ENCODE data around the gene SPIN4.
"Not testable (repeated sequence)": the region's sequence is repeated elsewhere in the genome, so short reads cannot be mapped to it uniquely, and the experiment has no call there.

The SPIN4 gene

DNA sequence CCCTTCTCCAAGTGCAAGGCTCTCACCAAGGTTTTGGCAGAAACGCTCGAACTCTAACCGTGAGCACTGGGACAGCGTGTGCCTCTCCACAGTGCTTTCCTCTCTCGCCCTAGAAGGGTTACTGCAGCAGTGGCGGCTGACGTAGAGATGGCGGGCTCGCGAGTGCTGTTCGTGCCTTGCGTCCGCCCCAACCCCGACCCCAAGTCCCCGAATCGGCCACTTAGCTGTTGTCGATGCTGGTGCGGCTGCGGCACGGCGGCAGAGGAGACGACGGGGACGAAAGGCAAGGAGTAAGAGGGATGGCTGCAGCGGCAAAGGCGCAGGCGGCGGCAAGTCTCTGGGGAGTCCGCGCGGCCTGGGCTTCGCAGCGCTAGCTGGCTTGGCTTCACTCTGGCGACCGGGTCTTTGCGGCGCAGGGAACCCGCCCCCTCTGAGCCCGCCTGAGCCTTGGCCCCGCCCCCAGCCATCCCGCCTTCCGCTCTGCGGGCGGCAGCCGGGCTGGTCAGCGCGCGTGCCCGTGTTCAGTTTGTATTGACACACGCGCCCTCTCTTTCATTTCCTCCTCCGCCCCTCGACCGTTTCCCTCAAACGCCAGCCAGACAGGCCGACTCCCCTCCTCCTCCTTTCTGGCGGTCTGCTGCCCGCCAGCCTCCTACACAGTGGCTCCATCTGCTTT lies at the start of gene SPIN4:
Gene SPIN4, minus strand, starts transcription at position 392 of the 676 bp plus-strand sequence. CDS start 513 bp downstream, outside the sequence.
- H3K9me3 Mint-ChIP-seq, result no peaks in the 10 kb centered on the region
- peaks cover 6% of the 10 kb centered on the region for H3K27me3 Mint-ChIP-seq
- DNase-seq, result peak; percentile 74
- peak within 1 kb of the TSS; percentile 94 for H3K4me3 Mint-ChIP-seq
- peaks cover 6% of the 10 kb centered on the region for H3K36me3 Mint-ChIP-seq
- CTCF ChIA-PET, result no interaction called here
- H3K4me1 Mint-ChIP-seq, result peaks cover 16% of the 10 kb centered on the region
- H3K27ac Mint-ChIP-seq, result peak within 1 kb of the TSS; percentile 83

DNA sequence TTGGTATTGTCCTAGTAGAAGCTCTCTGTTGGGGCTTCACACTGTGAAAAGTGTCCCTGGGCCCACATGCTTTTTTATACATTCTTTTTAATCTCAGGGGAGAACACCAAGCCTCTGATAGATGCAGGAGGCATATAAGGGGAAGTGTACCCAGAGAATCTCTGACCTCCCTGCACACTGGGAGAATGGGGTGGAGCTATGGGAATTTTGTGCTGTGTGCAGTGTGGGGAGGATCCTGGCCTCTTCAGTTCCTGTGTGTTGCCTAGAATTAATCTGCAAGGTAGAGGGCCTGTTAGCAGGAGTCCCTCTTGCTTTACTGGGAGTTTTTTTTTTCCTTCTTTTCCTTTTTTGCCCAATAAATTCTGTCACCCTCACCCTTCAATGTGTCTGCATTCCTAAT lies 49.2 kb upstream of the SPIN4 start:
- no peak for DNase-seq
- Mint-ChIP-seq H3K27me3 (no peaks in the 10 kb centered on the region), H3K4me3 (no peak overlapping the region), H3K36me3 (no peaks in the 10 kb centered on the region), H3K27ac (no peak overlapping the region), H3K4me1 (no peaks in the 10 kb centered on the region), H3K9me3 (no peaks in the 10 kb centered on the region)
- CTCF ChIA-PET, result no interaction called here

DNA sequence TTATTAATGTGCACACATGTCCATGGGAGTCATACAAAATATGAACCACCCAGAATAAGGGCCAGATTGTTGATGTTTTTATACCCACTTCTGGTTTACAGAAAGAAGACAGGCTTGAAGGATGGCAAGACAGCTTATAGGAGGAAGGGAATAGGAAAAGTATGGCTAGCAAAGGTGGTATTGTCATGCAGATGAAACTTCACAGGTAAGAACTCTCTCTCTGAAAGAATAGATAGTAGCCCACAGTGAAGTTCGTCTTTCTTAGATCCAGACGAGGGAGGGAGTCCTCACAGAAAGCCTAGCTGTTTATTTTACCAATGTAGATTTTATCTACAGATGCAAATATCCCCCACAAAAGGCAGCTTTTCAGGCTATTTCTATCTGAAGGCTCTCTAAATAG lies 43.7 kb upstream of the SPIN4 start:
- CTCF ChIA-PET, result no interaction called here
- Mint-ChIP-seq H3K27ac (no peak overlapping the region), H3K36me3 (no peaks in the 10 kb centered on the region), H3K27me3 (no peaks in the 10 kb centered on the region), H3K4me1 (no peaks in the 10 kb centered on the region), H3K9me3 (no peaks in the 10 kb centered on the region), H3K4me3 (no peak overlapping the region)
- DNase-seq, result no peak

DNA sequence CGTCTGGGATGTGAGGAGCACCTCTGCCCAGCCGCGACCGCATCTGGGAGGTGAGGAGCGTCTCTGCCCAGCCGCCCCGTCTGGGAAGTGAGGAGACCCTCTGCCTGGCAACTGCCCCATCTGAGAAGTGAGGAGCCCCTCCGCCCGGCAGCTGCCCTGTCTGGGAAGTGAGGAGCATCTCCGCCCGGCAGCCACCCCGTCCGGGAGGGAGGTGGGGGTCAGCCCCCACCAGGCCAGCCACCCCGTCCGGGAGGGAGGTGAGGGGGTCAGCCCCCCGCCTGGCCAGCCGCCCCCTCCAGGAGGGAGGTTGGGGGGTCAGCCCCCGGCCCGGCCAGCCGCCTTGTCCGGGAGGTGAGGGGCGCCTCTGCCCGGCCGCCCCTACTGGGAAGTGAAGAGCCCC lies 42.0 kb upstream of the SPIN4 start:
- H3K27ac Mint-ChIP-seq, H3K27me3 Mint-ChIP-seq, H3K36me3 Mint-ChIP-seq, H3K4me3 Mint-ChIP-seq, H3K9me3 Mint-ChIP-seq, DNase-seq, H3K4me1 Mint-ChIP-seq, CTCF ChIA-PET: not testable (repeated sequence)

DNA sequence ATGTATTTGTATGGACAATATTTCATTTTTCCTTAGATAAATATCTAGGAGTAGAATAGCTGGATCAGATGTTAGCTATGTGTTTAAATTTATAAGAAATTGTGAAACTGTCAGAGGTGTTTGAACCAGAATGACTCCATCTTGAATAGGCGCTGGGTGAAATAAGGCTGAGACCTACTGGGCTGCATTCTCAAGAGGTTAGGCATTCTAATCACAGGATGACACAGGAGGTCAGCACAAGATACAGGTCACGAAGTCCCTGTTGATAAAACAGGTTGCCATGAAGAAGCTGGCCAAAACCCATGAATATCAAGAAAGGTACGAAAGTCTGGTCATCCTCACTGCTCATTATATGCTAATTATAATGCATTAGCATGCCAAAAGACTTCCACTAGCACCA lies 36.3 kb upstream of the SPIN4 start:
- H3K27me3 Mint-ChIP-seq, result no peaks in the 10 kb centered on the region
- no peaks in the 10 kb centered on the region for H3K9me3 Mint-ChIP-seq
- no peak for DNase-seq
- no peak overlapping the region for H3K27ac Mint-ChIP-seq
- no peaks in the 10 kb centered on the region for H3K4me1 Mint-ChIP-seq
- no peak overlapping the region for H3K4me3 Mint-ChIP-seq
- CTCF ChIA-PET, result no interaction called here
- no peaks in the 10 kb centered on the region for H3K36me3 Mint-ChIP-seq

DNA sequence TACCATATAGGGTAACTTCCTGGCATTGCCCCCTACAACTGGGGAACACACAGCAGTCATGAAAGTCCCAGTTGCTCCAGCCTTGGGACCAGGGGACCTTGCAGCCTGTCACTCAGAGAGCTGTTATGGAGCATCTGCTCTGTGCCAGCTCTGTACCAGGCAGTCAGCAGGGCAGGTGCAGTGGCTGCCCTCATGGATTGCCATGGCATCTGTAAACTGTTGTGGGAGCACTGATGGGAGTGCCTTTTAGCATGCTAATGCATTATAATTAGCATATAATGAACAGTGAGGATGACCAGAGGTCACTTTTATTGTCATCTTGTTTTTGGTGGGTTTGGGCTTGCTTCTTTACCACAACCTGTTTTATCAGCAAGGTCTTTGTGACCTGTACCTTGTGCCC lies 33.1 kb upstream of the SPIN4 start:
- H3K9me3 Mint-ChIP-seq, H3K27me3 Mint-ChIP-seq, H3K27ac Mint-ChIP-seq, H3K4me1 Mint-ChIP-seq, H3K4me3 Mint-ChIP-seq, H3K36me3 Mint-ChIP-seq, DNase-seq, CTCF ChIA-PET: not testable (repeated sequence)

DNA sequence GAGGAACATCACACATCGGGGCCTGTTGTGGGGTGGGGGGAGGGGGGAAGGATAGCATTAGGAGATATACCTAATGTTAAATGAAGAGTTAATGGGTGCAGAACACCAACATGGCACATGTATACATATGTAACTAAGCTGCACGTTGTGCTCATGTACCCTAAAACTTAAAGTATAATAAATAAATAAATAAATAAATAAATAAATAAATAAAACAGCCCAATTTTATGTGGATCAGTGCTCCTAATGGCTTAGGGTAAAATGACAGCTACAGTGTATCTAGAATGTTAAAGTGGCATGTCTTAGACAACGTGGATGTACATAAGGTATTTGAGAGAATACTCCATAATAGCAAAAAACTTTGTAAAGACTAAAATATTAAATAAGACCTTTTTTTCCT lies 21.9 kb upstream of the SPIN4 start:
- H3K9me3 Mint-ChIP-seq, H3K4me1 Mint-ChIP-seq, H3K27me3 Mint-ChIP-seq, CTCF ChIA-PET, H3K4me3 Mint-ChIP-seq, H3K36me3 Mint-ChIP-seq, DNase-seq, H3K27ac Mint-ChIP-seq: not testable (repeated sequence)

DNA sequence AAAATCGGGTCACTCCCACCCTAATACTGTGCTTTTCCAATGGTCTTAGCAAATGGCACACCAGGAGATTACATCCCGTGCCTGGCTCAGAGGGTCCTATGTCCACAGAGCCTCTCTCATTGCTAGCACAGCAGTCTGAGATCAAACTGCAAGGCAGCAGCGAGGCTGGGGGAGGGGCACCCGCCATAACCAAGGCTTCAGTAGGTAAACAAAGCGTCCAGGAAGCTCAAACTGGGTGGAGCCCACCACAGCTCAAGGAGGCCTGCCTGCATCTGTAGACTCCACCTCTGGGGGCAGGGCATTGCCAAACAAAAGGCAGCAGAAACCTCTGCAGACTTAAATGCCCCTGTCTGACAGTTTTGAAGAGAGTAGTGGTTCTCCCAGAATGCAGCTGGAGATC lies 16.6 kb upstream of the SPIN4 start:
- H3K27me3 Mint-ChIP-seq, H3K4me3 Mint-ChIP-seq, H3K36me3 Mint-ChIP-seq, H3K27ac Mint-ChIP-seq, H3K4me1 Mint-ChIP-seq, DNase-seq, CTCF ChIA-PET: not testable (repeated sequence)
- H3K9me3 Mint-ChIP-seq, result peaks cover 20% of the 10 kb centered on the region

DNA sequence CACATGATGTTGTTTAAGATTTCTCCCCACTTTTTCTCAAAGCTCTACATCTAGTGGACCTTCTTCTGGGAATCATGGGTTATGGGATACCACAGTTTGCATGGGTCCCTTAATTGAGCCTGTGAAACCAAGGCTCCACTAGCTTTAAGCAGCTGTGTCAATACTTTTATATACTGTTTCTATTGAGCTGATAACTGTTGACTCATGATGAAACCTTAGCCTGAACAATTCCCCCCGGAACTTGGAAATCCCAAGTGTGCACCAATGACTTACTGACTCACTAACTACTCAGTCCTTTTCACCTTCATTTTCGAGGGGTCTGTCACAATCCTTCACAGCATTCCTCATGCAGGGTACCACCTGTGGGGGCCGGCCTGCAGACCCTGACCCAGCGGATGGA lies 12.7 kb upstream of the SPIN4 start:
- no peaks in the 10 kb centered on the region for H3K36me3 Mint-ChIP-seq
- no peaks in the 10 kb centered on the region for H3K27me3 Mint-ChIP-seq
- no peak overlapping the region for H3K27ac Mint-ChIP-seq
- no peaks in the 10 kb centered on the region for H3K4me1 Mint-ChIP-seq
- peaks cover 19% of the 10 kb centered on the region for H3K9me3 Mint-ChIP-seq
- CTCF ChIA-PET, result no interaction called here
- no peak overlapping the region for H3K4me3 Mint-ChIP-seq
- no peak for DNase-seq

DNA sequence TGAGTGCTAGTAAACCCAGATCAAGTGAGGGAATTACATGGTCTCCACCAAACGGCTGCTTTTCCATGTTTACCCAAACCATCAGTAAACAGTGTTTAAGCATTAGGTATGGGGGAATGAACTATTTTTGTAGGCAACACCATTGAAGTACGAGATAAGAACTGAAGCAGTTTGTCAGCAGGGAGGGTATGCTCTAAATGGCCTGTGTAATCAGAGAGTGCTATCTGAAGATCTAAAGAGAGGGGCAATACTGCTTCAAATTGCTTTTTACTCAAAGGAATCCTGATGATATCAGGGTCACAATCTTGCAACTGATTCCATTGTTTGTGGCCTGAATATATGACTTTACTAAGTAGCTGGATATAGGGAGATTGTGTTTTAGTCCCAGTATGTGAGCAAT lies 10.4 kb upstream of the SPIN4 start:
- Mint-ChIP-seq H3K27me3 (no peaks in the 10 kb centered on the region), H3K27ac (no peak overlapping the region), H3K36me3 (no peaks in the 10 kb centered on the region), H3K4me1 (no peaks in the 10 kb centered on the region), H3K9me3 (peaks cover 14% of the 10 kb centered on the region), H3K4me3 (no peak overlapping the region)
- no peak for DNase-seq
- CTCF ChIA-PET, result no interaction called here

DNA sequence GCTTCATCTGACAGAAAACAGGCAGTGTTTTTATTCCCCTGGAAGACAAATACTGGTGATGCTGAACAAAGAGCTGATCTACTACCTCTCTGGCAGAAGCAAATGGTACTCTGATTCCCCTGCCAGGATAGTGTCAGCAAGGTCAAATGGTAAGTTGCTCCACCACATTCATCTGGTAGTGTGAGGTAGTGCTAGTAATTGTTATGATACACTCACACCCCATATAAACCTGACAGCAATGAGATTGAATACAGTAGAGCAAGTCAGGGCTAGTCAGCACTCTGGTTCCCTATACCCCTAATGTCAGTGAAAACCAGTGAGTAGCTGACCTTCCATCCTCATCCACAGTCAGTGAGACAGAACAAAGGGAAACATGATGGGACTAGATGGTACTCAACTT lies 3.4 kb upstream of the SPIN4 start:
- peaks cover 4% of the 10 kb centered on the region for H3K36me3 Mint-ChIP-seq
- no peak overlapping the region for H3K27ac Mint-ChIP-seq
- CTCF ChIA-PET, result no interaction called here
- H3K9me3 Mint-ChIP-seq, result no peaks in the 10 kb centered on the region
- no peak overlapping the region for H3K4me3 Mint-ChIP-seq
- H3K27me3 Mint-ChIP-seq, result peaks cover 6% of the 10 kb centered on the region
- no peak for DNase-seq
- H3K4me1 Mint-ChIP-seq, result peaks cover 9% of the 10 kb centered on the region

DNA sequence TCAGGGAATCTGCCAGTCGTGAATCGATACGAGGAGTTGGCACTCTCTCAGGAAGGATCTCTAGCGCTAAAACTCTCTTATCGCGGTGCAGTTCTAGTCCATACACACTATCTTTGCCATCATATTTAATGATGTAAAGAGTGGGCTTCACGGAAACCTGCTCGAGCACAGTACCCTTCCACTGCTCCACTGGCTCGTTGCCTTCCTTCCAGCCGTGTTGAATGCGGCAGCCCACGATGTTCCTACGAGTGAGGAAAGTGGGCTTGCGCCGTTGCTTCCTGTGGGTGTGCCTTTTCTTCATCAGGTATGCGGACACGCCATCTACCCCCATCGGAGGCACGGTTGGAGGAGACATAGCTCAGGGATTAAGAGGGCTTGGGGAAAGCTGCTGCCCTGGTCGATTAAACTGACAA lies 661 bp downstream of the SPIN4 start:
- peak overlapping the region; percentile 94 for H3K4me3 Mint-ChIP-seq
- H3K9me3 Mint-ChIP-seq, result no peaks in the 10 kb centered on the region
- H3K36me3 Mint-ChIP-seq, result peaks cover 6% of the 10 kb centered on the region
- peak overlapping the region; percentile 83 for H3K27ac Mint-ChIP-seq
- peak; percentile 41 for DNase-seq
- H3K27me3 Mint-ChIP-seq, result peaks cover 6% of the 10 kb centered on the region
- H3K4me1 Mint-ChIP-seq, result peaks cover 16% of the 10 kb centered on the region
- CTCF ChIA-PET, result no interaction called here

DNA sequence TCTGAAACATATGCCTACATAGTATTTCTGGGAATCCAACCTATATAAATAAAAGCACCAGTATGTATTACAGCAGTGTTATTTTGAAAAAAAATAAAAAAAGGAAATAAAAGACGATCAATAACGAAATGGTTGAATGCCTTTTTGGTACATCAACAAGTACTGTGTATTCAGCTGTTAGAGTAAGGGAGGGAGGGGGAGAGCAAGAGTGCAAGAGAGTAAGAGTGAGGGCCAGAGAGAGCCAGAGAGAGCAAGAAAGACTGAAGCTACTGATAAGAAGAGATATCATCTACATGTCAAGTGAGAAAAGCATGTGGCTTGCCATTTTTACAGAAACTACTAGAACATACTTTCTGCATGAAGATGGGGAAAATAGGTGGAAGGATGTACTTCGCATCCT lies 1.8 kb downstream of the SPIN4 start:
- Mint-ChIP-seq H3K27ac (peak overlapping the region; percentile 45), H3K36me3 (peaks cover 6% of the 10 kb centered on the region), H3K9me3 (no peaks in the 10 kb centered on the region), H3K27me3 (peaks cover 6% of the 10 kb centered on the region), H3K4me3 (peak overlapping the region; percentile 94), H3K4me1 (peaks cover 16% of the 10 kb centered on the region)
- DNase-seq, result no peak
- CTCF ChIA-PET, result no interaction called here

DNA sequence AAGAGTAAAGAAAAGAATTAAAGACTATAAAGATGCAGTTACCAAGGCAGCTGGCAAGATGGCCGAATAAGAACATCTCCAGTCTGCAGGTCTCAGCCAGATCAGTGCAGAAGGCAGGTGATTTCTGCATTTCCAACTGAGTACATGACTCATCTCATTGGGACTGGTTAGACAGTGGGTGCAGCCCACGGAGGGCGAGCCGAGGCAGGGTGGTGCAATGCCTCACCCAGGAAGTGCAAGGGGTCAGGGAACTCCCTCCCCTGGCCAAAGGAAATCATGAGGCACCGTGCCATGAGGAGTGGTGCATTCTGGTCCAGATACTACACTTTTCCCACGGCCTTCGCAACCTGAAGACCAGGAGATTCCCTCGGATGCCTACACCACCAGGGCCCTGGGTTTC lies 20.5 kb downstream of the SPIN4 start:
- H3K4me3 Mint-ChIP-seq, result no peak overlapping the region
- H3K27ac Mint-ChIP-seq, result no peak overlapping the region
- CTCF ChIA-PET, result no interaction called here
- H3K27me3 Mint-ChIP-seq, result no peaks in the 10 kb centered on the region
- H3K9me3 Mint-ChIP-seq, result no peaks in the 10 kb centered on the region
- H3K36me3 Mint-ChIP-seq, result no peaks in the 10 kb centered on the region
- no peaks in the 10 kb centered on the region for H3K4me1 Mint-ChIP-seq
- no peak for DNase-seq

DNA sequence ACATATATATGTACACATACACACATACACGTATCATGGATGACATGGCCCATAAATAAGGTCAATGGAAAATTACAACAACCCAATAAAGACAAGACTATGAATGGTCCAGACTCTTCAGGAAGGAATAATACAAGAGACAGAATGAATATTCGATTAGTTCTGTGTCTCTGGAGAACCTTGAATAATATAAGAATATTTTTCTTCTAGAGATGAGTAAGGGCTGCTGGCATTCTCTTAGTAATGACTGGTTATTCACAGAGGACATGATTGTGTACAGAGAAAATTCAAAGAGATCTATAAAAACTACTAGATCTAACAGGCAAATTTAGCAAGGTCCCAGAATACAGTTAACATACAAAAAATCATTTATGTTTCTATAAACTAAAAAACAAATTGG lies 23.3 kb downstream of the SPIN4 start:
- Mint-ChIP-seq H3K36me3 (no peaks in the 10 kb centered on the region), H3K27ac (no peak overlapping the region)
- CTCF ChIA-PET, result no interaction called here

DNA sequence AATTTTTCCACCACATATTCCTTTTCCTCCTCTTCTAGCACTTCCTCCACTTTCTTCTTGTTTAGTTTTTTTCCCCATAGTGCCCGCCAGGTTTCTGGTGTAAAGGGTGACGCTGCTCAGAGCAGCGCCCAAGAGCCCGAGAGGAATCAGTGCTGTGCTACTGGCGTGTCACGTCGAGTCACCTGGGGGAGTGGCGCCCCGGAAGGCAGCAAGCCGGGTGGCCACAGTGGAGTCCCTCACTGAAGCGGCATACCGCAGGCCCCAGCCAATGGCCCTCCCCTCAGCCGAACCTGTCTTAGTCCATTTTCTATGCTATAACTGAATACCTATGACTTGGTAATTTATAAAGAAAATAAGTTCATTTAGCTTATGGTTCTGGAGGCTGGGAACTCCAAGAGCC lies 51.5 kb downstream of the SPIN4 start:
- no peaks in the 10 kb centered on the region for H3K36me3 Mint-ChIP-seq
- no peaks in the 10 kb centered on the region for H3K27me3 Mint-ChIP-seq
- H3K4me1 Mint-ChIP-seq, result no peaks in the 10 kb centered on the region
- H3K27ac Mint-ChIP-seq, result no peak overlapping the region
- CTCF ChIA-PET, result no interaction called here
- no peak overlapping the region for H3K4me3 Mint-ChIP-seq
- no peak for DNase-seq
- H3K9me3 Mint-ChIP-seq, result peaks cover 7% of the 10 kb centered on the region

More for the DNA sequence above, 23.3 kb downstream of the SPIN4 start:
- Mint-ChIP-seq H3K9me3 (no peaks in the 10 kb centered on the region), H3K27me3 (no peaks in the 10 kb centered on the region), H3K4me3 (no peak overlapping the region), H3K4me1 (no peaks in the 10 kb centered on the region)
- no peak for DNase-seq
